Hepatocyte (in vitro differentiated cells): ENCODE results near the gene PALLD.

Experiments used
- EZH2 ChIP-seq: fragments of 200-600 bp; sonication (generic); IDR thresholded peaks from 2 replicates; pipeline ENCODE4 v1.6.1; 2016; ENCODE audit warnings: antibody characterized with exemption, mild to moderate bottlenecking, borderline replicate concordance
- TF ChIP-seq, protein P1 (sequence below): fragments of 200-600 bp; sonication (generic); IDR thresholded peaks from 2 replicates; pipeline ENCODE4 v1.5.1; 2016; ENCODE audit warnings: antibody characterized with exemption, mild to moderate bottlenecking; ENCODE audit not compliant: poor library complexity

DNA sequence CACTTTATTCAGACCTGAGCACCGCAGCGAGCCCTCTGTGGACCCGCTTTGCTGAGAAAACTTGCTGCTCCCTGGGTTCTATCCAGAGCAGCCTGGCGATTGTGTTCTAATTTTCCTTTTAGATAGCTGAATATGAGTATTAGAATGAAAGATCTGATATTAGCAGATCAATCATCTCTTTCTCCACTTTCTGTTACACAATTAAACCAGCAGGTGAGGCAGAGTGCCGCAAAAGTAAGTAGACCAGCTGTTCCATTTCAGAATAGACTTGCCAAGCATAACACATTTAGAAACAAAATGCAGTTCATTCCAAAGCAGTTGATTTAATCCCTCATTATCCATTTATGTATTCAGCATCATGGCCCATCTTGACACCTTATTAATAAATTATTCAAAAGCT, 58.6 kb downstream of the PALLD start:
- TF ChIP-seq, protein P1, sequence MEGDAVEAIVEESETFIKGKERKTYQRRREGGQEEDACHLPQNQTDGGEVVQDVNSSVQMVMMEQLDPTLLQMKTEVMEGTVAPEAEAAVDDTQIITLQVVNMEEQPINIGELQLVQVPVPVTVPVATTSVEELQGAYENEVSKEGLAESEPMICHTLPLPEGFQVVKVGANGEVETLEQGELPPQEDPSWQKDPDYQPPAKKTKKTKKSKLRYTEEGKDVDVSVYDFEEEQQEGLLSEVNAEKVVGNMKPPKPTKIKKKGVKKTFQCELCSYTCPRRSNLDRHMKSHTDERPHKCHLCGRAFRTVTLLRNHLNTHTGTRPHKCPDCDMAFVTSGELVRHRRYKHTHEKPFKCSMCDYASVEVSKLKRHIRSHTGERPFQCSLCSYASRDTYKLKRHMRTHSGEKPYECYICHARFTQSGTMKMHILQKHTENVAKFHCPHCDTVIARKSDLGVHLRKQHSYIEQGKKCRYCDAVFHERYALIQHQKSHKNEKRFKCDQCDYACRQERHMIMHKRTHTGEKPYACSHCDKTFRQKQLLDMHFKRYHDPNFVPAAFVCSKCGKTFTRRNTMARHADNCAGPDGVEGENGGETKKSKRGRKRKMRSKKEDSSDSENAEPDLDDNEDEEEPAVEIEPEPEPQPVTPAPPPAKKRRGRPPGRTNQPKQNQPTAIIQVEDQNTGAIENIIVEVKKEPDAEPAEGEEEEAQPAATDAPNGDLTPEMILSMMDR = no peak
- no peak for TF ChIP-seq EZH2
